NCI-H1092 treated with DMSO at 0.1 percent for 48 hours (cell line): ENCODE results near the gene CYFIP1.
"Not testable (repeated sequence)": the region's sequence is repeated elsewhere in the genome, so short reads cannot be mapped to it uniquely, and the experiment has no call there.

Experiments used
- DNase-seq: peaks from one replicate; lab custom pipeline; 2025; lab: John Stamatoyannopoulos, UW

The CYFIP1 gene

GRCh38 chr15:22980189-22981050 lies at the start of gene CYFIP1:
TSS of gene CYFIP1 (minus strand) at chr15:22980368. CDS start at chr15:22947285, 33,083 bp downstream.
- DNase-seq, result peak; percentile 7

- DNase-seq, result no peak
Observed at GRCh38 chr15:23026218-23026617, 46.0 kb upstream of the CYFIP1 start.

DNA sequence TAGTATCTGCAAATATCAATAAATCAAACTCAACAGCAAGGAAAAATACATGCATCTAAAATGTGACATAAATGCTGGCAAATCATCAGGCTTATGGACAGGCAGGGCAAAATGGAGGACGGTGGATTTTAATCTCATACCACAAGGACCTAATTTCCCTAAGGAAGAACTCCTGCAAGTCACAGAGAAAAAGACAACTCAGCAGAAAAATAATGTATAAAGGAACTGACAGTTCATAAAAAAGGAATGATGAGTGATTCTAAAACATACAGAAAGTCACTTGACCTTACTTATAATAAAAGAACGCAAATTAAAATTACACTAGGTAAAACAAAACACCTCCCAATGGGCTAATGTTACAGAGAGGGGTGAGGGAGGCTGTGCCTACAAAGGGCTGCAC lies 42.0 kb upstream of the CYFIP1 start:
- no peak for DNase-seq

DNA sequence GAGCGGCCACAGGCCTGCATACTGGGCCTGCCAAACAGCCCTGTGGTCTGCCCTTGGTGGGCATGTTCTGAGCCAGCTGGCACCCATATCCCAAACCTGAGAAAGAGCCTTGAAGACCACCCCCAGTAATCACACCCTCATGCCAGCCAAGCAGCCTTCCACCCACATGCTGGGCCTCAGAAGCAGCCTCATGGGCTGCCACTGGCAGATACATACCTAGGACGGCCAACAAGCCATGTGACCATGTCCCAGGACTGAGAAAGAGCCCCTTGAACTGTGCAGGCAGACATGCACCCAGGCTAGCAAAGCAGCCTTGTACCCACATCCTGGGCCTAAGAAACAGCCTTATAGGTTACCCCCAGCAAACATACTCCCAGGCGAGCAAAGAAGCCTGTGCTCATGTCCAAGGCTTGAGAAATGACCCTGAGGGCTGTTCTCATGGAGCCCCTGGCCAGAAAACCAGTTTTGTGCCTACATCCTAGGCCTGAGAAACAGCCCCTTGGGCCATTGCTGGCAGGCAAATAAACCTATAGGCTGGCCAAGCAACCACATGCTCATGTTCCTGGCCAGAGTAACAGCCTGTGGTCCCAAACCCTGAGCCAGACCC lies 34.3 kb upstream of the CYFIP1 start:
- DNase-seq, result no peak

- DNase-seq, result no peak
Observed at GRCh38 chr15:23013681-23014080, 33.5 kb upstream of the CYFIP1 start.

- not testable (repeated sequence) for DNase-seq
Observed at GRCh38 chr15:23012616-23013015, 32.4 kb upstream of the CYFIP1 start.

GRCh38 chr15:23003736-23004135 lies 23.6 kb upstream of the CYFIP1 start:
- no peak for DNase-seq

DNA sequence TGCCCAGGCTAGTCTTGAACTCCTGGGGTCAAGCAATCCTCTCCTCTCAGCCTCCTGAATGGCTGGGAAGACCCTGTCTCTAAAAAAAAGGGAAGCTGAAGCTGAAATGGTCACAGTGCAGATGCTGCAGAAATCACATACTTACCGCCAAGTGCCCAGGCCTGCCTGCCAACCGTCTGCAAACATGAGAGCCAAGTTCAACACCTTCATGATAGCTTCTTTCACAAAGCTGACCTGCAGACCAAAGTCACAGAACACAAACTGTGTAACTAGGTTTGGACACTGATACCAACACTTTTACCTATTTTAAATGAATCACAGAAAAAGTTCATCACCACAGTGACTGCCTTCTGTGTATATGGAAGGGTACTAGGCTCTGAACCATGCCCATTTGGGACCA lies 22.8 kb upstream of the CYFIP1 start:
- no peak for DNase-seq

GRCh38 chr15:22995795-22996194 lies 15.6 kb upstream of the CYFIP1 start:
- no peak for DNase-seq

DNA sequence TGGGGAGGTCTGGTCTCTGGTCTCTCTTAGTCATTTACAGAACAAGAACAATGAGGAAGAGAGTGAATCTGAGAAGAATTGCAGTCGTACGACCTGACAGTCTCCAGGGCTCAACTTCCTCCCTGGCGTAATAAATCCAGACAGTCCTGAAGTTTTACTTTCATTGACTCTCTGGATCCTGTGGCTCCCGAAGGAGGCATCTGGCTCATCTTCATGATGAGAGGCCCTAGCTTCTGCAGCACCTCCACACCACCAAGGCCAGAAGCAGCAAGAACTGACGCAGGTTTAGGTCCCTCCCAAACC lies 11.8 kb upstream of the CYFIP1 start:
- no peak for DNase-seq

GRCh38 chr15:22989576-22990477 lies 9.7 kb upstream of the CYFIP1 start:
- no peak for DNase-seq

- no peak for DNase-seq
Observed at GRCh38 chr15:22988811-22989210, 8.6 kb upstream of the CYFIP1 start.

DNA sequence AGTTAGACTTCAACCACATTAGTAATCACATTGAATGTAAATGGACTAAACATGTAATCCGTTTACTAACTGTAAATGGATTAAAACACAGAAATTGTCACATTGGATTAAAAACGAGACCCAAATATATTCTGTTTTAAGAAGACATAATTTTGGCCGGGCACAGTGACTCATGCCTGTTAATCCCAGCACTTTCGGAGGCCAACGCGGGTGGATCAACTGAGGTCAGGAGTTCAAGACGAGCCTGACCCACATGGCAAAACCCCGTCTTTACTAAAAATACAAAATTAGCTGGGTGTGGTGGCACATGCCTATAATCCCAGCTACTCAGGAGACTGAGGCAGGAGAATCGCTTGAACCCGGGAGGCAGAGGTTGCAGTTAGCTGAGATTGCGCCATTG lies 1.8 kb upstream of the CYFIP1 start:
- DNase-seq, result not testable (repeated sequence)

DNA sequence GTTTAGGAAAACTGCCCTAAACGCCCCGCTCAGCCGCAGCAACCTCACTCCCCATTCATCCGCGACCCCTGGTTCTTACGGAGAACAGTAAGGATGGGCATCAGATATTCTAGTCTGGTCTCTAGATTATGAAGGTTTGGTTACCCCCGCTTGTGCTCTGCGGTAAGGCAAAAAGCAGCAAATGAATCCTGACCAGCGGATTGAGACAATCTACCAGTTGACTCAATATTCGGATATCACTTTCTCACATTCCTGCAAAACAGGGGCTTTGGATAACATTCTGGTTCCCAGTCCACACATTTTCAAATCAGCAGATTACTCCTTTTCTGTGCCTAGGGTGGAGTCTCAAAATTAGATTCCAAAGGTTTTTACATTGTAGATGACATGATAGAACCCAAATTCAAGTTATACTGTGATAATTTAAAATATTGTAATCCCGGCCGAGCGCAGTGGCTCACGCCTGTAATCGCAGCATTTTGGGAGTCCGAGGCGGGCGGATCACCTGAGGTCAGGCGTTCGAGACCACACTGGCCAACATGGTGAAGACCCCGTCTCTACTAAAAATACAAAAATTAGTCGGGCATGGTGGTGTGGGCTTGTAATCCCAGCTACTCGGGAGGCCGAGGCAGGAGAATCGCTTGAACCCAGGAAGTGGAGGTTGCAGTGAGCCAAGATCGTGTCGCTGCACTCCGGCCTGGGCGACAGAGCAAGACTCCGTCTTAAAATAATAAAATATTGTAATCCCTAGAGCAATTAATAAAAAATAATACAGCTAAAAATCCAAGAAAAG lies 1.1 kb upstream of the CYFIP1 start:
- no peak for DNase-seq

DNA sequence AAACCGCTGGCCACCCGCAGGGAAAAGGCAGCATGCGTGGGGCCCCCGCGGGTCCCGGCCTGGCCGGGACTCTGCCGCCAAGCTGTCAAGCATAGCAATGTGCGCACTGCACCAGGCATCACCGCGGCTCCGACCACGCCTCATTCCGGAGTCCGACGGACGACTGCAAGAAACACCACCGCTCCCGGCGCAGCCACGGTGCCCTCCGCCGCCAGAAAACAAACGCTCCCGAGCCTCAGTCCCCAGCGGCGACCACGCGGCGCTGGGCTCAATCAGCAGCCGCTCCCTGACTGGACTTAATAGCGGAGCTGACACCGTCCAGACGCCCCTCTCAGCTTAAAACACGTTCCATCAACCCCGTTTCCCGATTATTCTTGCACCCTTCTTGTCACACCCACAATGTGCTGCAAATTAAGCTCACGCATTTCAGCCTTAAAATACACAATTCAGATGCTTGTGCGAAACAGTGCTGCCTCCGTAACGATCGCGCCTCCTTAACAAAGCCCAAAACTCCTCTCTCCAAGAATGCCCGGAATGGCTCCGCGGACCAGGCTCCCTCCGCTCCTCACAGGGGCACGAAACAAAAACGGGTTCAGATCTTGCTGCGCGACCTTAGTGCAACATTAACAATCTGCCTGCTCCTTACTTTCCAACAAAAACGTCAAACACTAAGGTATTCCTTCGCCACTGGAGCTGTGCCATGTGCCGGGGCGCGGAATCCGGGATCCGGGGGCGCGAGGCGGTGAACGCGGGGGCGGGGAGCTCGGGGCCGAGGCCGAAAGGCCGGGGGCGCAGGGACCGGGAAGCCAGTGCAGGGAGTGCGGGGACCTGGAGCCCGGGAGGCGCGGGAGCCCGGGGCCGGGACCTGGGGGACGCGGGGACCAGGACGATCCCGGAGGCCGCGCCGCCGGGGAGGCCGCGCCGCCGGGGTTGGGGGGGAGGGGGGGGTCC lies 655 bp downstream of the CYFIP1 start:
- DNase-seq, result peak; percentile 13

GRCh38 chr15:22978691-22979237 lies 1.4 kb downstream of the CYFIP1 start:
- DNase-seq, result no peak

GRCh38 chr15:22974745-22975144 lies 5.4 kb downstream of the CYFIP1 start:
- no peak for DNase-seq

DNA sequence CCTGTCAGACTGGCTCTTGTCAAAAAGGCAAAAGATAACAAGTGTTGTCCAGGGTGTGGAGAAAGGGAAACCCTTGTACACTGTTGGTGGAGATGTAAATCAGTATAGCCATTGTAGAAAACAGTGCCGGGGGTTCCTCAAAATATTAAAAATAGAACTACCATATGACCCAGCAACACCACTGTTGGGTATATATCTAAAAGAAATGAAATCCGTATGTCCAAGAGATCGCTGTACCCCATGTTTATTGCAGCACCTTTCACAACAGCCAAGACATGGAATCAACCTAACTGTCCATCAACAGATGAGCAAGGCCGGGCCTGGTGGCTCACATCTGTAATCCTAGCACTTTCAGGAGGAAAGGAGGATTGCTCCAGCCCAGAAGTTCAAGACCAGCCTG lies 6.2 kb downstream of the CYFIP1 start:
- no peak for DNase-seq

DNA sequence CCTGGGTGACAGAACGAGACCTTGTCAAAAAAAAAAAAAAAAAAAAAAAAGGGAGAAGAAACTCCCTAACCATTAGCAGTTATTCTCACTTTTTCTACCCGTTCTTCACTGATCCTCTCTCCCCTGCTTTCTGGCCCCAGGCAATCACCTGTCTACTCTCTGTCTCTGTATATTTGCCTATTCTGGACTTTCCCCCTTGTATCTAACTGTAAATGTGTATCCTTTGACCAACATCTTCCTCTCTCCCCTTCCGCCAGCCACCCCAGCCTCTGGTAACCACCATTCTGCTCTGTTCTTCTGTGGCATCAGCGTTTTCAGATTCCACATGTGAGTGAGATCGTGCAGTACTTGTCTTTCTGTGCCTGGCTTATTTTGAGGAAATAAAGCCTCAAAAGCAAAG lies 6.9 kb downstream of the CYFIP1 start:
- no peak for DNase-seq

GRCh38 chr15:22969489-22969888 lies 10.7 kb downstream of the CYFIP1 start:
- no peak for DNase-seq
